Trophoblast cell (in vitro differentiated cells and primary cell): ENCODE data around the gene NRXN2.

Experiments used
- DNase-seq, 2 donors: peaks; one replicate each; pipeline ENCODE4 v3.0.0-alpha.2; 2016
- H2AFZ ChIP-seq: 2 replicates; pipeline ENCODE4 v1.6.1; 2013; ENCODE audit warnings: low read length, moderate library complexity, mild to moderate bottlenecking; ENCODE audit not compliant: insufficient read depth, poor library complexity
- H2AK5ac ChIP-seq: 2 replicates; pipeline ENCODE4 v1.6.1; 2013; ENCODE audit warnings: mild to moderate bottlenecking, low read length
- H2BK120ac ChIP-seq: 2 replicates; pipeline ENCODE4 v1.6.1; 2013; ENCODE audit warnings: low read length, mild to moderate bottlenecking, moderate library complexity; ENCODE audit not compliant: insufficient read depth, poor library complexity
- H2BK12ac ChIP-seq: 2 replicates; pipeline ENCODE4 v1.6.1; 2013; ENCODE audit warnings: mild to moderate bottlenecking, low read length, moderate library complexity
- H2BK5ac ChIP-seq: 2 replicates; pipeline ENCODE4 v1.6.1; 2013; ENCODE audit warnings: low read length, low read depth, moderate library complexity, mild to moderate bottlenecking; ENCODE audit not compliant: poor library complexity
- H3K14ac ChIP-seq: 2 replicates; pipeline ENCODE4 v1.6.1; 2013; ENCODE audit warnings: mild to moderate bottlenecking, low read length
- H3K18ac ChIP-seq: 2 replicates; pipeline ENCODE4 v1.6.1; 2013; ENCODE audit warnings: mild to moderate bottlenecking, low read length
- H3K23ac ChIP-seq: 2 replicates; pipeline ENCODE4 v1.6.1; 2013; ENCODE audit warnings: low read length
- H3K27ac ChIP-seq: 2 replicates; pipeline ENCODE4 v1.5.1; 2013; ENCODE audit warnings: low read depth, mild to moderate bottlenecking, inconsistent platforms, low read length, moderate library complexity
- H3K27me3 ChIP-seq: 2 replicates; pipeline ENCODE4 v1.6.1; 2013; ENCODE audit warnings: inconsistent platforms, mild to moderate bottlenecking, low read length, moderate library complexity; ENCODE audit not compliant: insufficient read depth
- H3K36me3 ChIP-seq, 2 experiments: 1 replicate in 1 of 2; 2 replicates in 1 of 2; pipeline ENCODE4 v1.6.1; 2013; ENCODE audit warnings: low read length in 2 of 2, mild to moderate bottlenecking in 2 of 2, moderate library complexity in 1 of 2; ENCODE audit not compliant: insufficient read depth in 2 of 2, control insufficient read depth in 1 of 2
- H3K4ac ChIP-seq: 2 replicates; pipeline ENCODE4 v1.6.1; 2013; ENCODE audit warnings: low read depth, mild to moderate bottlenecking, low read length, moderate library complexity
- H3K4me1 ChIP-seq, 2 experiments: 1 replicate in 1 of 2; 2 replicates in 1 of 2; pipeline ENCODE4 v1.6.1; 2013; ENCODE audit warnings: low read length in 2 of 2, mild to moderate bottlenecking in 2 of 2, moderate library complexity in 1 of 2; ENCODE audit not compliant: insufficient read depth in 2 of 2, control insufficient read depth in 1 of 2
- H3K4me2 ChIP-seq: 2 replicates; pipeline ENCODE4 v1.6.1; 2013; ENCODE audit warnings: inconsistent platforms, mild to moderate bottlenecking, low read length, moderate library complexity
- H3K4me3 ChIP-seq: 2 replicates; pipeline ENCODE4 v1.5.1; 2013; ENCODE audit warnings: mild to moderate bottlenecking, low read depth, low read length, inconsistent platforms
- H3K79me1 ChIP-seq: one replicate; pipeline ENCODE4 v1.6.1; 2013; ENCODE audit warnings: low read length
- H3K79me2 ChIP-seq: 2 replicates; pipeline ENCODE4 v1.6.1; 2013; ENCODE audit warnings: low read length, mild to moderate bottlenecking; ENCODE audit not compliant: control insufficient read depth, insufficient read depth, poor library complexity
- H3K9ac ChIP-seq: 2 replicates; pipeline ENCODE4 v1.6.1; 2013; ENCODE audit warnings: mild to moderate bottlenecking, low read length
- H3K9me3 ChIP-seq: 2 replicates; pipeline ENCODE4 v1.6.1; 2013; ENCODE audit warnings: low read depth, mild to moderate bottlenecking, control low read depth, inconsistent platforms, low read length; ENCODE audit not compliant: insufficient read depth
- H4K12ac ChIP-seq: 2 replicates; pipeline ENCODE4 v1.6.1; 2013; ENCODE audit warnings: low read depth, mild to moderate bottlenecking, low read length, moderate library complexity
- H4K8ac ChIP-seq: 2 replicates; pipeline ENCODE4 v1.6.1; 2013; ENCODE audit warnings: low read depth, mild to moderate bottlenecking, low read length, moderate library complexity
- H4K91ac ChIP-seq: one replicate; pipeline ENCODE4 v1.6.1; 2013; ENCODE audit warnings: low read depth, mild to moderate bottlenecking, low read length, moderate library complexity
- WGBS: extraction: QIAGEN DNeasy Blood & Tissue Kit; methylation state at CpG from one replicate; pipeline ENCODE4 v1.1.7; 2013; ENCODE audit warnings: missing lambda C conversion rate; ENCODE audit not compliant: insufficient read length, insufficient coverage; ENCODE audit errors: extremely low coverage; 5-methylcytosine and 5-hydroxymethylcytosine counted together

The NRXN2 gene

GRCh38 chr11:64718084-64718779, 4.8 kb downstream of the NRXN2 start:
- no peak overlapping the region for H2BK12ac ChIP-seq
- no peak overlapping the region for H2AK5ac ChIP-seq
- peaks cover under 1 to 1% of the 10 kb centered on the region in 2 experiments for H3K4me1 ChIP-seq
- no peak overlapping the region for H3K18ac ChIP-seq
- no peak overlapping the region for H2BK5ac ChIP-seq
- no peak overlapping the region for H3K4me3 ChIP-seq
- H3K4me2 ChIP-seq = no peak overlapping the region
- no peak overlapping the region for H3K14ac ChIP-seq
- H3K4ac ChIP-seq = no peak overlapping the region
- H3K36me3 ChIP-seq = no peaks in the 10 kb centered on the region
- H3K23ac ChIP-seq = no peak overlapping the region
- no peak overlapping the region for H2AFZ ChIP-seq
- H3K79me2 ChIP-seq = no peaks in the 10 kb centered on the region
- no CpG with 5 or more reads among the region's 15 CpGs for WGBS
- no peak overlapping the region for H4K91ac ChIP-seq
- no peak overlapping the region for H4K12ac ChIP-seq
- H4K8ac ChIP-seq = no peak overlapping the region
- H3K9ac ChIP-seq = no peak overlapping the region
- peaks cover 25% of the 10 kb centered on the region for H3K27me3 ChIP-seq
- peaks cover under 1% of the 10 kb centered on the region for H3K9me3 ChIP-seq
- no peak for DNase-seq
- H3K79me1 ChIP-seq = no peaks in the 10 kb centered on the region
- H2BK120ac ChIP-seq = no peak overlapping the region
- H3K27ac ChIP-seq = no peak overlapping the region

GRCh38 chr11:64717268-64717578, 5.8 kb downstream of the NRXN2 start:
- Histone ChIP-seq H4K12ac (no peak overlapping the region), H4K91ac (no peak overlapping the region), H3K14ac (no peak overlapping the region), H3K9ac (no peak overlapping the region), H3K79me1 (no peaks in the 10 kb centered on the region), H3K18ac (no peak overlapping the region), H3K9me3 (peaks cover 7% of the 10 kb centered on the region), H2AFZ (no peak overlapping the region), H3K27me3 (peaks cover 31% of the 10 kb centered on the region), H3K23ac (no peak overlapping the region), H3K4ac (no peak overlapping the region), H3K79me2 (no peaks in the 10 kb centered on the region), H2BK5ac (no peak overlapping the region), H2BK120ac (no peak overlapping the region), H3K27ac (no peak overlapping the region), H3K4me3 (no peak overlapping the region), H3K4me2 (no peak overlapping the region), H2AK5ac (no peak overlapping the region), H4K8ac (no peak overlapping the region), H2BK12ac (no peak overlapping the region), H3K4me1 (peaks cover 3 to 5% of the 10 kb centered on the region in 2 experiments), H3K36me3 (no peaks in the 10 kb centered on the region)
- no peak for DNase-seq
- no CpG with 5 or more reads among the region's 4 CpGs for WGBS

DNA sequence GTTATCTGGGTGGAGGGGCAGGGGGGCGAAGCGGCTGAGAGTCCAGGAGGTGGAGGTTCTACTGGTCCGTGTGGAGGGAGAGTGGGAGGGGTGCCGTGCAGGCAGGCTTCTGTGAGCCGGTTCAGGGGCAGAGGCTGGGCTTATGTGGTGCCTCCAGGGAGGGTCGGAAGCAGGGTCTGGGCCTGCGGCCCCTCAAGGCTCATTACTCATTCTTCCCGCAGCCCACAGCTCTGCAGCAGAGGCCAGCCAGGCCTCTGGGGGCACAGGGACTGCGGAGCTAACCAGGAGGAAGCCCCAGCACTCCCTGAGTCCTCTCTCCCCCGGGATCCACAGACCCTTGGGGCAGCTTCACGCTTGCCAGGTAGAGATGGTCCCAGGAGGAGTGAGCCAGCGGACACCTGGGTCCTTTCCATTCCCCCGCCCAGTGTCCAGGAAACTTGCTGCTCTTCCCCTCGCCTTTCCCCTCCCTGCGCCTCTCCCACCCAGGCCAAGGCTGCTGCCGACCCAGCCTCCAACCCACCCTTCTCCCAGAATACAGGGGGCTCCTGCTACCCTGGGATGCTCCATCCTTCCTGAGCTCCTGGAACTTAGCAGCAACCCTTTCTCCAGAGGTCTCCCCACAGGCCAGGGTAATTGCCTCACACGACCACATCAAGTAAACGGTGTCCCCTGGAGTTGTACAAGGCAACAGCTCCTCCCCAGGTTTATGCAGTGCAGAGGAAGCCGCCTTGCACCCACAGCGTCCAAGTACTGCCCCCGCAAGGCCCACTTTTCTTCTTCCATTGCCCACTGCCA, 6.3 kb downstream of the NRXN2 start:
- H3K79me1 ChIP-seq = no peaks in the 10 kb centered on the region
- H4K91ac ChIP-seq = no peak overlapping the region
- H3K27ac ChIP-seq = no peak overlapping the region
- H4K8ac ChIP-seq = no peak overlapping the region
- H2BK5ac ChIP-seq = no peak overlapping the region
- no peak overlapping the region for H3K23ac ChIP-seq
- H3K27me3 ChIP-seq = peaks cover 32% of the 10 kb centered on the region
- no peak overlapping the region for H2AK5ac ChIP-seq
- H2BK12ac ChIP-seq = no peak overlapping the region
- peaks cover 13% of the 10 kb centered on the region for H3K9me3 ChIP-seq
- H3K79me2 ChIP-seq = no peaks in the 10 kb centered on the region
- no peaks in the 10 kb centered on the region for H3K36me3 ChIP-seq
- no peak overlapping the region for H4K12ac ChIP-seq
- H3K9ac ChIP-seq = no peak overlapping the region
- no peak overlapping the region for H3K4me2 ChIP-seq
- no peak overlapping the region for H2AFZ ChIP-seq
- no peak overlapping the region for H2BK120ac ChIP-seq
- H3K14ac ChIP-seq = no peak overlapping the region
- no peak for DNase-seq
- no peak overlapping the region for H3K18ac ChIP-seq
- no peak overlapping the region for H3K4ac ChIP-seq
- H3K4me3 ChIP-seq = no peak overlapping the region
- WGBS = no CpG with 5 or more reads among the region's 21 CpGs
- peaks cover 3 to 5% of the 10 kb centered on the region in 2 experiments for H3K4me1 ChIP-seq

DNA sequence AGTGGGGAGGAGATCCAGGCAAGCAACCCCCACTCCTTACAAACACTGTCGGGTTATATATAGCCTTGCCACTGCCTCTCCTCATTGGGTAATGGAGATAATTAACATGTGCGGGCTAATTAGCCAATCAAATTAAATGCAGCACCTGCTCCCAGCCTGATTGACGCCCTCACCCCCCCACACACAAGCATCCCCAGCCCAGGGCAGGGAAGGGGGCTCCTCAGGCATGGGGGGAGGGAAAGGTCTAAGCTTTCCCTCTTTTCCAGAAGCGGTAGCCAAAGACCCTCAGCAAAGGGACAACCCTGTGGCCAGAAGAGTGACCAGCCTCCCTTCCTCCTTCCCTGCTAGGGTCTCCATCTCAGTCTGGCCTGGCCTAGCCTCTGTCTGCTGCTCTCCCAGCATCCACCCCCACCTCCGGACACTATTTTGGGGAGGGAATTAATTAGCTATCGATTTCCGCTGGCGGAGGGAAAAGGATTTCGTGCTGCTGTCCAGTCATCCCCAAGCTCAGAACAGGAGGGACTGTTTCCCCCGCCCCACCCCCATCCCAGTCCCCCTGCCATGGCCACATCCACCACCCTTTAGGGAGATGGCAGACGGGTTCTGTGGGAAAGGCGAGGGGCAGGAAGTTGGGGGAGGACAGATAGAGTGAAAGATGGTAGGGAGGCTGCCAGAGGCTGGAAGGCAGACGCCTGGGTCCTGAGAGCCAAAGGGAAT, 7.1 kb downstream of the NRXN2 start:
- Histone ChIP-seq H4K8ac (no peak overlapping the region), H2AK5ac (no peak overlapping the region), H2AFZ (no peak overlapping the region), H4K91ac (no peak overlapping the region), H3K23ac (no peak overlapping the region), H3K4me3 (no peak overlapping the region), H3K27me3 (peaks cover 38% of the 10 kb centered on the region), H2BK12ac (no peak overlapping the region), H2BK120ac (no peak overlapping the region), H2BK5ac (no peak overlapping the region), H4K12ac (no peak overlapping the region), H3K9me3 (peaks cover 15% of the 10 kb centered on the region), H3K79me2 (no peaks in the 10 kb centered on the region), H3K4ac (no peak overlapping the region), H3K14ac (no peak overlapping the region), H3K36me3 (no peaks in the 10 kb centered on the region), H3K4me1 (peaks cover 3 to 5% of the 10 kb centered on the region in 2 experiments), H3K9ac (no peak overlapping the region), H3K79me1 (no peaks in the 10 kb centered on the region), H3K18ac (no peak overlapping the region), H3K4me2 (no peak overlapping the region), H3K27ac (no peak overlapping the region)
- no peak for DNase-seq
- no CpG with 5 or more reads among the region's 13 CpGs for WGBS
